PFSK-1 (cell line): ENCODE data around the gene MID2.

Experiments used
- POLR2AphosphoS5 ChIP-seq: IDR thresholded peaks from 2 replicates; pipeline ENCODE4 v1.6.1; 2012; ENCODE audit warnings: low read depth, mild to moderate bottlenecking, control low read depth, low read length, moderate library complexity
- TAF1 ChIP-seq: IDR thresholded peaks from 2 replicates; pipeline ENCODE4 v1.6.1; 2012; ENCODE audit warnings: low read length, control low read depth, borderline replicate concordance; ENCODE audit not compliant: insufficient read depth

DNA sequence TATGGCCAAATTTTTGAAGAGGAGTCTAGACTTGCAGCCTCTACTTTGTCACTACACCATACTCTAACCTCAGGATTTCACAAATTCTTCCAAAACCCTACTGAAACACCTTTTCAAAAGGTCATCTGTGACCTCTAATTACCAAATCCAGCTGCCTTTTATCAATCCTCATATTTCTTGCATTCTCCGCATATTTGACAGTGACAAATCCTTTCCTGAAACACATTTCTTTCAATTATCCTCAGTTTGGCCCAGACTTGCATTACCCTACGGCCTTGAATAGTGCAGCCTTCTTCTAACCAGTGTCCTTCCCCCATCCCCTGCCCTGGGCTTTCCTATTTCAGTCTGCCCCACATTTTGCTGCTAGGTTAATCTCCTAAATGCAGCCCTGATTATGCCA is 25.5 kb downstream of the MID2 start:
- TF ChIP-seq POLR2AphosphoS5: no peak
- no peak for TF ChIP-seq TAF1
